ENCODE data around the gene PCDHGA4. TPM values are rescaled to one million over a fixed set of nuclear protein-coding genes. Genes with fewer than 3 reads are reported as not detected.

The PCDHGA4 gene
- 2.8 and 3.9 TPM in 2 replicates for total RNA-seq

DNA sequence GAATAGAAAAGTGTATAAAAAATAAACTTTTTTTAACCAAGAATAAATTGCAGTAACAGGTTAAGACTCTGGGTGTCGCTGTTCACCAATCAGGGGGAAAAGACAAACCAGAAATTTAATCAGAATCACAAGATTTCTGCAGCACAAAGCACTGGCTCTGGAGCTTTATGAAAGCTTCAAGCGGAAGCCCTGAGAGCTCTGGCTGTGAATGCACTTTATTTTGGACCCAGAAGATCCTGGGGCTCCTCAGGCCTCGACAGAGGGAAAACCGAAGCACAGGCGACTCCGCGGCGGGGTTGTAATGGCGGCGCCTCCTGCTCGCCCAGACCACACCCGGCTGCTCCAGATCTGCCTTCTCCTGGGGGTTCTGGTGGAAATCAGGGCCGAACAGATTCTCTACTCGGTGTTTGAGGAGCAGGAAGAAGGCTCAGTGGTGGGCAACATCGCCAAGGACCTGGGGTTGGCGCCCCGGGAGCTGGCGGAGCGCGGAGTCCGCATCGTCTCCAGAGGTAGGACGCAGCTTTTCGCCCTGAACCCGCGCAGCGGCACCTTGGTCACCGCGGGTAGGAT, at the start of gene PCDHGA4:
PCDHGA4 (plus strand) TSS at position 122 of the 570 bp plus-strand sequence; CDS start at position 209, 87 bp downstream.

DNA sequence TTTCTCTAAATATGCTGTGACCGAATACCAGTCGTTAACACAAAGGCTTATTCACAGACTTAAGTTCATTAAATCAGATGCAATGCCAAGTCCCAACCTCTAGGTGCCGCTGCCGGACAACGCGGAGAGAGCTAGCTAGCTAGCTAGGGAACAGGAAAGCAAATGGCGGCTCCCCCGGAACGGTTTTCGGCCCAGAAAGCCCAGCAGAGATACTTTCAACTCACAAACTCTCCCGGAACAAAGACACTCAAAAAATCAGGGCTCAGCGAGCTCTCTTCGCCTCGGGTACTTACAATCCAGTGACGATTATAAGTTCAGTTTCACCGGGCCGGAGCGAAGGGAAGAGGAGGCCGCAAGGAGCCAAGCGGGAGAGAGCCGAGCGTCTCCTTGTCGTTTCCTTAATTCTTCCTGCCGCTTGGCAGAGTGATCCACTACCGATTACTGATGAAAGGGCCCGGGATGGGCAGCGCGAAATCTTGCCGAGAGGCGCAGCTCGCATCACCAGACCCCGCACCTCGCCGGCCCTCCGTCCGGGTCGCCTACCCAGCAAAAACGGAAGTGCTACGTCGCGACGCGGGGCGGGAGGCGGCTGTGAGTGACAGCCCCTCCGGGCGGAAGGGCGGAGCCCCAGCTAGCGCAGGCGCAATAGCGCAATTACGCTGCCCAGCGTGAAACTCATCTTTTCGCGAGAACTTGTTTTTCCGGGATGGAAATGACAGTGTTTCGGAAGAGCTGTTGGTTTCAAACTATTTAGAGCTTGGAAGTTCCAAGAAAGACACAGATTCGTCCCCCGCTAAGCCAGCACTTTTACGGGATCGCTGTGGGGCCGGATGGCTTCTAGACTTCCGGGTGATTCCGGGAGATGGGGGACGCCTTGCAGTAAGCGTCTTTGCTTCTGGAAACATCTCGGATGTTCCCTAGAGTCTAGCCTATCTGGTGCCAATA, 34.3 kb upstream of the PCDHGA4 start, which contains the start of gene TAF7:
TAF7 (minus strand) TSS at position 560 of the 945 bp plus-strand sequence. CDS start 740 bp downstream, outside the sequence.

DNA sequence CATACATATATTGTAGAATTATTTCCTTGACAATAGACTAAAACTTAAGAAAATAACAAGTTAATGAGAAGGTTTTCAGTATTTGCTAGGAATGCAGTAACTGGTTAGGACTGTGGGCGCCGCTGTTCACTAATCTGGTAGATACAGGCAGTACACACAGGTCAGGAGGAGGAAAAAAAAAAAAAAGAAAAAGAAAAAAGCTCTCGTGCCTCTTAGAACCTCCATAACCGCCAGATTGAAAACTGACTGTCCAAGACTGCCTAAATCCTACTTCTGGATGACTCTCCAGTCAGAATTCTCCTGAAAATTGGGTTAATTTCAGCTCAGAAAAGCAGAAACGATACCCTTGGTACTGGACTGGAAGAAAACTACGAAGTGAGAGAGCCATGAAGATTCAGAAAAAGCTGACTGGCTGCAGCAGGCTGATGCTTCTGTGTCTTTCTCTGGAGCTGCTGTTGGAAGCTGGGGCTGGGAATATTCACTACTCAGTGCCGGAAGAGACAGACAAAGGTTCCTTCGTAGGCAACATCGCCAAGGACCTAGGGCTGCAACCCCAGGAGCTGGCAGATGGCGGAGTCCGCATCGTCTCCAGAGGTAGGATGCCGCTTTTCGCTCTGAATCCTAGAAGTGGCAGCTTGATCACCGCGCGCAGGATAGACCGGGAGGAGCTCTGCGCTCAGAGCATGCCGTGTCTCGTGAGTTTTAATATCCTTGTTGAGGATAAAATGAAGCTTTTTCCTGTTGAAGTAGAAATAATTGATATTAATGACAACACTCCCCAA, 24.3 kb upstream of the PCDHGA4 start, which contains the start of gene PCDHGA1:
PCDHGA1 (plus strand) TSS at position 216 of the 782 bp plus-strand sequence.

DNA sequence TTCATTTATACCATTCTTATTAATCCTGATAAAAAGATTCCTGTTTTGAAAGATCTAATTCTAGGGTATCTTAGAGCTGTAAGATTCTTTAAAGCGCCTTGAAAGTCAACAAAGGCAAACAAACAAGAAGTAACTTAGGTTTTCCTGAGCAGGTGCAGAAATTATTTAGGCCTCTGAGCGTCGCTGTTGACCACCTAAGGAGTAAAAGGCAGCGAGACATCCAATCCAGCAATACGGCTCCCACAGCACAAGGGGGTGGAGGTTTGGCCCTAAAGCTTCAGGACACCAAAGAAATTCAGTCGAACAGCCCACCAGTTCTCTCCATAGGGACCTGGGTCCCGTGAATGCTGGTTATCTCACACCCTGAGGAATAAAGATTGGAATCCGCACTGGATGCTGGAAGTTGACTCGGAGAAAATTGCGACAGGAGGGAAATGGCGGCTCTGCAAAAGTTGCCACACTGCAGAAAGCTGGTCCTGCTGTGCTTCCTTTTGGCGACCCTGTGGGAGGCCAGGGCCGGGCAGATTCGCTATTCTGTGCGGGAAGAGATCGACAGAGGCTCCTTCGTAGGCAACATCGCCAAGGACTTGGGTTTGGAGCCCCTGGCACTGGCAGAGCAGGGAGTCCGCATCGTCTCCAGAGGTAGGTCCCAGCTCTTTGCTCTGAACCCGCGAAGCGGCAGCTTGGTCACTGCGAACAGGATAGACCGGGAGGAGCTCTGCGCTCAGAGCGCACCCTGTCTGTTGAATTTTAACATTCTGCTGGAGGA, 16.1 kb upstream of the PCDHGA4 start, which contains the start of gene PCDHGA2:
PCDHGA2 (plus strand) TSS at position 223 of the 769 bp plus-strand sequence.

DNA sequence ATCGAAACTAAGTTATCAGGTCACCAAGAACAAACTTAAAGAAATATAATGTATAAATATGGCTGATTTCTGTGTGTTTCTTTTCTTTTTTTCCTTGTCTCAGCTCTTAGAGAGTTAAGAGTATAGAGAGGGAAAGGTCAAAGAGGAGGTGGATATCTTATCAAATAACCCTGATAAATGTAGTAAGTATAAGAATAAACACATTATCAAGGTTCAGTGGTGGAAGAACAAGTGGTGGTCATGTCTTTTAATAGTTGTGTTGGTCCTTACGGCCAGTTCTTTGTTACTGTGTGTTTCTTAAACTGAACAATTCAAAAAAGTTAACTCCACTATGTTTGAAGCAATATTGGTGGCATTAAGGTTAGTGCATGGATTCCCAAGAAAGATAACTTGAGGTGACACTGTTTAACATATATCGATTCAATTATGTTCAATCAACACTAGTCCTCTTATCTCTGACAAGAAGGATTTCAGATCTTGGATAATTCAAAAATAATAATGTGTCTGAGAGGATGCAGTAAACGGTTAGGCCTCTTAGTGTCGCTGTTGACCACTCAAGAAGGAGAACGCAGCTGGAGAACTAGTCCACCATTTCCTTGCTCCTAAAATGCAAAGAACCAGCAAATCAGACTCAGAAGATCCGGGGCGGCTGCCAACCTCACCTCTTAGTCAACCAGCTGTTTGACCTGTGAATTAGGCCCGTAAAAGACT, 11.4 kb upstream of the PCDHGA4 start, which contains the start of gene PCDHGA3:
PCDHGA3 (plus strand) TSS at position 588 of the 711 bp plus-strand sequence. CDS start 205 bp downstream, outside the sequence.

DNA sequence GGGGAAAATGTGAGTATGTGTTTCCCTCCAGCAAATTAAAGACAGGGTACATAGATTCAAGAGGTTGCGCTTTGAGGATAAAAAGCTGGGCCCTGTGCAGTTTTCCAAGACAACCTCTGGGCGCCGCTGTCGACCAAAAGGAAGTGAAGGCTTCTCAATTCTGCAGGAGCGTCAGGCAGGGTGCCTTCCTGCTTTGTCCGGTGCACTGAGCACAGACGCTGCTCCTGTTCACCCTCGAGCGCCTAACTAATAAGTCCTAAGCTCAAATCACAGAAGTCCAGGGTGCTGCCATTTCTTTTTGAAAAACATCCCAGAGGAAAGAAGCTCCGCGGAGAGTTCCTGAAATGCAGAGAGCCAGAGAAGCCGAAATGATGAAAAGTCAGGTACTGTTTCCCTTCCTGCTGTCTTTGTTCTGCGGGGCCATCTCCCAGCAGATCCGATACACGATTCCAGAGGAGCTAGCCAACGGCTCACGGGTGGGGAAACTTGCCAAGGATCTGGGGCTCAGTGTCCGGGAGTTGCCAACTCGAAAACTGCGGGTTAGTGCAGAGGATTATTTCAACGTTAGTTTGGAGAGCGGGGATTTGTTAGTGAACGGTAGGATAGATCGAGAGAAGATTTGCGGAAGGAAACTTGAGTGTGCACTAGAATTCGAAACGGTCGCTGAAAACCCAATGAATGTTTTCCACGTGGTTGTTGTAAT, 4.8 kb upstream of the PCDHGA4 start, which contains the start of gene PCDHGB1:
PCDHGB1 (plus strand) TSS at position 183 of the 703 bp plus-strand sequence; CDS start at position 345, 162 bp downstream.

DNA sequence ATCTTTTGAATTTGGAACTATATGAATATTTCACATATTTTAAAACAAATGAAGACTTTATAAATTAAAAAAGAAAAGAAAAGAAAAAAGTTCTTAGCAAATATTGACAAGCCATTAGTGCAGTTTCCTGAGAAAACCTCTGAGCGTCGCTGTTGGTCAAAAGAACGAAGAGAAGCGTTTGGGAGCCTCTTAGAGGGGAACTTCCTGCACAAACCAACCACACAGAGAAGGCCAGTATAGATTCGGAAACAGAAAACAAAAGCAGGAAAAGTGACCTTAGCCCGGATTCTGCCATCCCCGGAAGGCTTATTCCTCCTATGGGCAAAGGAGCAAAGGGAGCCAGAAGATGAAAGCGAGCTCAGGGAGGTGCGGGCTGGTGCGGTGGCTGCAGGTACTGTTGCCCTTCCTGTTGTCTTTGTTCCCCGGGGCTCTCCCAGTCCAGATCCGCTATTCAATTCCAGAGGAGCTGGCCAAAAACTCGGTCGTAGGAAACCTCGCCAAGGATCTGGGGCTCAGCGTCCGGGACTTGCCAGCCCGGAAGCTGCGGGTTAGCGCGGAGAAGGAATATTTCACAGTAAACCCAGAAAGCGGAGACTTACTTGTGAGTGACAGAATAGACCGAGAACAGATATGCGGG, 5.1 kb downstream of the PCDHGA4 start, which contains the start of gene PCDHGB2:
PCDHGB2 (plus strand) TSS at position 205 of the 637 bp plus-strand sequence; CDS start at position 347, 142 bp downstream.

DNA sequence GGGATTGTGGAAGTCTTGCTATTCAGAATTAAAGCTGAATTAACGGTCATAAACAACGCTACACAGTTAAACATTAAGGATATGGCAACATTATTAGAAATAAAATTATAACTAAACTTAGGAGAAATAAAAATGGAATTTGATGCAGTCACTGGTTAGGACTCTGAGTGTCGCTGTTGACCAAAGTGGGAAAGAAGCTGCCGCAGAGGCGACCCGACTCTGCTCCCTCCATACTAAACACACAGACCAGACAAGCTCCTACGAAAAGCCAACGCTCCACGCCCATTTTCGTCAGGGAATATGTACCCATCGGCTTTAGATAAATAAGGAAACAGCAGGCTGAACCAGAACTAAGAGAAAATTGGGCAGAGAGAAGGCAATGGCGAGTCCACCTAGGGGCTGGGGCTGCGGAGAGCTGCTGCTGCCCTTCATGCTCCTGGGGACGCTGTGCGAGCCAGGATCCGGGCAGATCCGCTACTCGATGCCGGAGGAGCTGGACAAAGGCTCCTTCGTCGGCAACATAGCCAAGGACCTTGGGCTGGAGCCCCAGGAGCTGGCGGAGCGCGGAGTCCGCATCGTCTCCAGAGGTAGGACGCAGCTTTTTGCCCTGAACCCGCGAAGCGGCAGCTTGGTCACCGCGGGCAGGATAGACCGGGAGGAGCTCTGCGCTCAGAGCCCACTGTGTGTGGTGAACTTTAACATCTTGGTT, 9.3 kb downstream of the PCDHGA4 start, which contains the start of gene PCDHGA5:
PCDHGA5 (plus strand) TSS at position 211 of the 709 bp plus-strand sequence; CDS start at position 380, 169 bp downstream.

DNA sequence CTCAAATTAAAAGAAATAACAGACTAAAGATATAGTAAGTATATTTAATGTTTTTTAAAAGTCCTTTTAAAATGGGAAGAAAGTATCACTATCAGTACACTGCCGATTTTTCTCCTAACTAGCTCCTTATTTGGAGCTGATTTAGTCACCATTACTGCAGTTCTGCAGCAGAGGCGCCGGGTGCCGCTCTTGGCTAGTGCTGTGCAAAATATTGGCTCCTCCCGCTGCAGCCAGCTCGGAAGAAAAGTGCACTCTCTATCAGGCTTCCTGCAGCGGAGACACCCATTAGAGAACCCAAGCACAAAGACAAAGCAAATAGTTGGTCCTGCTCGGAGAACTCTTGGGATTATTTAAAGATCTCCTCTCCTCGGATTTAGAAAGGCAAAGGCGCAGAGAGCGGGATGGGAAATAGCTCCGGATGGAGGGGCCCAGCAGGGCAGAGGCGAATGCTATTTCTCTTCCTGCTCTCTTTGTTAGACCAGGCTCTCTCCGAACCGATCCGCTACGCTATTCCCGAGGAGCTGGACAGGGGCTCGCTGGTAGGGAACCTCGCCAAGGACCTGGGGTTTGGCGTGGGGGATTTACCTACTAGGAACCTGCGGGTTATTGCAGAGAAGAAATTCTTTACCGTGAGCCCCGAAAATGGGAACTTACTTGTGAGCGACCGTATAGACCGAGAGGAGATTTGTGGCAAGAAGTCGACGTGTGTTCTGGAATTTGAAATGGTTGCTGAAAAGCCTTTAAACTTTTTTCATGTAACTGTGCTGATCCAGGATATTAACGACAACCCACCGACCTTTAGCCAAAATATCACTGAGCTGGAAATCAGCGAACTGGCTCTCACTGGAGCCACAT, 15.4 kb downstream of the PCDHGA4 start, which contains the start of gene PCDHGB3:
PCDHGB3 (plus strand) TSS at position 249 of the 855 bp plus-strand sequence; CDS start at position 402, 153 bp downstream.

DNA sequence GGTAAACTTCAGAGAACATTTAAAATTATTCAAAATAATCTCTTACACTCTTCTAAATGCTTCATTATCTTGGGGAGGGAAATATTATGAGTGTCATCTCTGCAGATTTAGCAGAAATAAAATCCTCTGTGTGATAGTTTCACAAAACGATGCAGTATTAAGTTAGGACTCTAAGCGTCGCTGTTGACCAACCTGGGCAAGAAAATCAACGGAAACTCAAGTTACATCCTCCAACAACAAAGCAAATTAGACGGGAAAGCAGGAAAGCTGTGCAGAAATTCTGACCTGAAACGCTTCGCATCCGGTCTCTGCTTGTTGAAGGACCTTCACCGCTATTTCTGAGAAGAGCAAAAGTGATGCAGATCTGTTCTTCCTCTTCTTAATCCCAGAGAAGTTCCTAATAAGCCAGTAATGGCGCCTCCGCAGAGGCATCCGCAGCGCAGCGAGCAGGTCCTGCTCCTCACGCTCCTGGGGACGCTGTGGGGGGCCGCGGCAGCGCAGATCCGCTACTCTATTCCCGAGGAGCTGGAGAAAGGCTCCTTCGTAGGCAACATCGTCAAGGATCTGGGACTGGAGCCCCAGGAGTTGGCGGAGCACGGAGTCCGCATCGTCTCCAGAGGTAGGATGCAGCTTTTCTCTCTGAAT, 19.0 kb downstream of the PCDHGA4 start, which contains the start of gene PCDHGA6:
PCDHGA6 (plus strand) TSS at position 219 of the 645 bp plus-strand sequence; CDS start at position 412, 193 bp downstream.

DNA sequence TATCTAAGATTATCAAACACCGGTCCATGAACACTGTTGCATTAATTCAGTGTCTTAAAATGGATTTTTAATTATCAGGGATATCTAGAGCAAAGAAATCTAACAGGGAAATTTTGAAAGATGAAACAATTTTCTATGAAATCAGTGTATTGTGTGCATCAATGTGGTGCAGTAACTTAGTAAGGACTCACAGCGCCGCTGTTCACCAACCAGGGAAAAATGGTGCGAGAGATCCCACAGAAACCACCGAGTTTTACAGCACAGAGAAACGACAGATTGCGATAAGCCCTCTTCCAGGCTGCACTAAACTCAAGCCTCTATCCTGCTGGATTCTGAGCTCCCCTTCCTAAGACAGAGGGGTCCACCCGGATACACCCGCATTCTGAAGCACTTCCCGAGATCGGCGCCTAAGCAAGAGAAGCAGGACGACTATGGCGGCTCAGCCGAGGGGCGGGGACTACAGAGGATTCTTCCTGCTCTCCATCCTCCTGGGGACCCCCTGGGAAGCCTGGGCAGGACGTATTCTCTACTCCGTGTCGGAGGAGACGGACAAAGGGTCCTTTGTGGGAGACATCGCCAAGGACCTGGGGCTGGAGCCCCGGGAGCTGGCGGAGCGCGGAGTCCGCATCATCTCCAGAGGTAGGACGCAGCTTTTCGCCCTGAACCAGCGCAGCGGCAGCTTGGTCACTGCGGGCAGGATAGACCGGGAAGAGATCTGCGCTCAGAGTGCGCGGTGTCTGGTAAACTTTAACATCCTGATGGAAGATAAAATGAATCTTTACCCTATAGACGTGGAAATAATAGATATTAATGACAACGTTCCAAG, 27.9 kb downstream of the PCDHGA4 start, which contains the start of gene PCDHGA7:
PCDHGA7 (plus strand) TSS at position 274 of the 826 bp plus-strand sequence; CDS start at position 432, 158 bp downstream.

DNA sequence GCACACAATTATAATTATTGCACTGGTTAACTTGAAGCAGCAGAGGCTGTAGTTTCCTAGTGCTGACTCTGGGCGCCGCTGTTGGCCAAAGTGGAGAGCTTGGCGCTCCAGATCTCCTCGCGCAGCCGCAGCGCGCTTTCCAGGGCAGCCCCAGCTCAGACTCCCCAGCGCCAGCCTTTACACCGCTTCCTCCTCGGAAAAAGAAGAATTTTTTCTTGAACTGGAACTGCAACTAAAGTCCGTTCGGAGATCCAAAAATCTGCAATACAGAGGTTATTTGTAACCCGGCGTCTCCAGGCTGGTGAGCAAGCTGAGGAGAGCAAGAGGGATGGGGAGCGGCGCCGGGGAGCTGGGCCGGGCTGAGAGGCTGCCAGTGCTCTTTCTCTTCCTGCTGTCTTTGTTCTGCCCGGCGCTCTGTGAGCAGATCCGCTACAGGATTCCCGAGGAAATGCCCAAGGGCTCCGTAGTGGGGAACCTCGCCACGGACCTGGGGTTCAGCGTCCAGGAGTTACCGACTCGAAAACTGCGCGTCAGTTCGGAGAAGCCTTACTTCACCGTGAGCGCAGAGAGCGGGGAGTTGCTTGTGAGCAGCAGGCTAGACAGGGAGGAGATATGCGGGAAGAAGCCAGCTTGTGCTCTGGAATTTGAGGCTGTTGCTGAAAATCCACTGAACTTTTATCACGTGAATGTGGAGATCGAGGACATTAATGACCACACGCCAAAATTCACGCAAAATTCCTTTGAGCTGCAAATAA, 32.9 kb downstream of the PCDHGA4 start, which contains the start of gene PCDHGB4:
PCDHGB4 (plus strand) TSS at position 142 of the 755 bp plus-strand sequence; CDS start at position 329, 187 bp downstream.

DNA sequence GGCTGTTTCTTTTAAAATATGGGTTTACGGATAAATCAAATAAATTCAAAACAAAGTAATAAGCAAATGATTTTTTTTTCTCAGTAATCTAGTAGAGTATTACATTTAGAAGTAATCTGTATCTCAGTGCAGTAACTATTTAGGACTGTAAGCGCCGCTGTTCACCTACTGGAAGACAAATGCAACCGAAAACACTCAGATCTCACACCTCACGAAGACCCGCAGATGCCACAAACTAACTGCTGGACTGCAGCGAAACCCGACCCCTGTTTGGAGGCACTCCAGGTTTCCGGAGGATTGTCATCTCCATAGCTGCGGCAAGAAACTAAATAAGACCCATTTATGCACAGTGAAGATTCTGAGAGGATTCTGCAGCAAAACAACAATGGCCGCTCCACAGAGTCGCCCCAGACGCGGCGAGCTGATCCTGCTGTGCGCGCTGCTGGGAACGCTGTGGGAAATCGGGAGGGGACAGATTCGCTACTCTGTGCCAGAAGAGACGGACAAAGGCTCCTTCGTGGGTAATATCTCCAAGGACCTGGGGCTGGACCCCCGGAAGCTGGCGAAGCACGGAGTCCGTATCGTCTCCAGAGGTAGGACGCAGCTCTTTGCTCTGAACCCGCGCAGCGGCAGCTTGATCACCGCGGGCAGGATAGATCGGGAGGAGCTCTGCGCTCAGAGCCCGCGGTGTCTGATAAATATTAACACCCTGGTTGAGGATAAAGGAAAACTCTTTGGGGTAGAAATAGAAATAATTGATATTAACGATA, 37.8 kb downstream of the PCDHGA4 start, which contains the start of gene PCDHGA8:
PCDHGA8 (plus strand) TSS at position 205 of the 770 bp plus-strand sequence; CDS start at position 386, 181 bp downstream.

Measured in pericardium fibroblast (primary cell).